LNCaP clone FGC (cell line): Measurements from ENCODE around the gene TESK2.

Experiments used
- DNase-seq: peaks from one replicate; pipeline ENCODE4 v3.0.0-alpha.2; 2011; ENCODE audit warnings: low read depth
- H3K4me3 ChIP-seq: 2 replicates; pipeline ENCODE4 v1.5.1; 2011; ENCODE audit warnings: mild to moderate bottlenecking, low read depth, low read length, control low read depth
- CTCF ChIP-seq: IDR thresholded peaks from 2 replicates; pipeline ENCODE4 v1.5.1; 2012; ENCODE audit warnings: mild to moderate bottlenecking; ENCODE audit not compliant: control insufficient read depth, insufficient read depth; ENCODE audit errors: extremely low read depth

Gene TESK2

GRCh38 chr1:45444609-45445131, 46.3 kb downstream of the TESK2 start:
- H3K4me3 ChIP-seq: no peak overlapping the region
- DNase-seq: peak; percentile 37
- TF ChIP-seq CTCF: no peak

- no peak for TF ChIP-seq CTCF
- no peak overlapping the region for H3K4me3 ChIP-seq
- peak; percentile 62 for DNase-seq
Observed at GRCh38 chr1:45443580-45444446, 47.1 kb downstream of the TESK2 start.

- no peak for TF ChIP-seq CTCF
- DNase-seq: no peak
- H3K4me3 ChIP-seq: no peak overlapping the region
Observed at GRCh38 chr1:45442272-45442671, 48.7 kb downstream of the TESK2 start.

GRCh38 chr1:45437323-45437722, 53.6 kb downstream of the TESK2 start:
- no peak for DNase-seq
- no peak for TF ChIP-seq CTCF
- H3K4me3 ChIP-seq: no peak overlapping the region

- TF ChIP-seq CTCF: no peak
Observed at GRCh38 chr1:45430490-45430889, 60.5 kb downstream of the TESK2 start.

GRCh38 chr1:45429561-45430159, 61.3 kb downstream of the TESK2 start:
- no peak for DNase-seq
- H3K4me3 ChIP-seq: no peak overlapping the region
- TF ChIP-seq CTCF: no peak

More at GRCh38 chr1:45430490-45430889, 60.5 kb downstream of the TESK2 start:
- DNase-seq: no peak
- H3K4me3 ChIP-seq: no peak overlapping the region
